AML-193 (cell line): ENCODE data around the gene TAF6L.
"Not testable (repeated sequence)": the region's sequence is repeated elsewhere in the genome, so short reads cannot be mapped to it uniquely, and the experiment has no call there.

Source experiments
- DNase-seq, 2 experiments: peaks; one replicate each; lab custom pipeline; 2025; lab: John Stamatoyannopoulos, UW

The TAF6L gene

DNA sequence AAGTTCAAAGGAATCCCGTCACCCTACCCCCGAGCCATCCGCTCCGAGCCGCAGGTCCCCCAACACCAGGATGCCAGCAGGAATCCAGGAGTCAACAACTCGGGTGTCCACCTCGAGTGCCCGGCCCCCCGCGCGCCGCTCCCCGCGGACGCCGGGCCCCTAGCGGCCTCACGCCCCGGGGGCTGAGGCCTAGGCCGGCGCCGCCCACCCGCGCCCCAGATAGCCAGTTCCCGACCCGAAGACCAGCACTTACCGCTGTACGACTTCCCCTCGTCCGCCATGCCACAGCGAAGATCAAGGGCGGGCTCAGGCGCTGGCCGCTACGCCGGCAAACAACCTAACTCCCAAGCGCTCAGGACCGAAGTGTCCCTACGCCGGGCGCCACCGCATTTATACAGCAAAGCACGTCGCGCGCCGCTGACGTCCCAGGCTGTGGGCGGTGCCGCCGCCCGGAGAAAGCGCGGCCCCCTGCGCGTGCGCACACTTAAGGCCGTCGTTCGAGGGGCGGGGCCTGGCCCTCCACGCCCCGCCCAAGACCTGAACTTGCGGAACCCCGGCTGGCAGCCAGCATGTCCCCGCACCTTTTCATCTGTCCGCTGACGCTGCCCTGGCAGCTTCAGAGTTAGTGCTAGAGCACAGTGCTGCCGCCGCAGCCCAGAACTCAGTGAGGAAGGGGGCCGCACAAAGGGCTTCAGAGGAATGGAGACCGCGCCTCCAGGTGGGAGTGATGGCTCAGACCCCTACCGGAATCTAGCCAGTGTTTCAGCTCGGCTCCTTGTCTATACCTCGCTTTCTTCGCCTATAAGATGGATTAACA, 34.1 kb downstream of the TAF6L start, which contains the start of gene NXF1:
Gene NXF1, minus strand, starts transcription at position 365 of the 817 bp plus-strand sequence. Its CDS starts 84 bp downstream, at position 281.
- DNase-seq = peak; percentile 89

DNA sequence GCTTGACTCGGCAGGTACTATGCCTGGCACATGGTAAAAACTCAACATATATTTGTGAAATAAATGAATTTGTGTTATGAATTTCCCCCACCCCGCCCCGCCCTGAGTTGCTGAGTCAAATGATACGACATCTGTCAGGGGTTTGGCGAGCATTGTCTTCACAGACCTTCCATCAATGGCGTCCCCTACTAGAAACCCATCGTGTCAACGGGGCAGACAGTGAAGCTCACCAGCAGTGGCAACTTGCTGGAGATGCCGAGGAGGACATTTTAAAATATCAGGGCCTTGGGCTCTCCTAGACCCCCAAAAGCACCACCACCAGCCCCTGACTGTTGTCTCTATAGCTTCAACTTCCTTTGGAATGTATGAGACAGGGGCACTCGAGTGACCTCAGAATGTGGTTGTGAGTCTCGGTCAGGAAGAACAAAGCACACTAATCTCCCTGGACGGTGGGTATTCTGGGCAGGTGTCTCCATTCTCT, 34.8 kb downstream of the TAF6L start:
- DNase-seq = no peak

DNA sequence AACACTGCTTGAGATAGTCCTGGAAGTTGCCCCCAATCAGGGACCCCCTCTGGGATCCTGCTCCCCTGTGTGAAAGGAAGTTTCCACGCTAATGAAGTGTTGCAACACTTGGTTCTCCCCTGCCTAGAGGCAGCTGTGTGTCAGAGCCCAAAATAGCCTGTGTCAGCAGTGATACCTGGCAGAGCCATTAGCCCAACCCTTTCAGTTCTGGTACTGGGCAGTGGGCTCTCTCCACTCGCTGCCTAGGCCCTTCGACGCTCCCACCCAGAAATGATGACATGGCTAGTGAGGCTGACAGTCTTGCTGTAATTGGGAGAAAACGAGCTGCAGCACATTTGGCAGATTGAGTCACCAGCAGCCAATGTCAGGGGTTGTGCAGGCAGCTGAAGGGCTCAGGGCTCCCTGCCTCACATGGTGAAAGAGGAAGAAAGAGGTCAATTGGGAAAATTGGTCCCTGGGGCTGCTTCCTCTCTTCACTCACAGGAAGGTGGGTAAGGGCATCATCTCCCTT, 35.5 kb downstream of the TAF6L start:
- peak; percentile 52 to 63 for DNase-seq

DNA sequence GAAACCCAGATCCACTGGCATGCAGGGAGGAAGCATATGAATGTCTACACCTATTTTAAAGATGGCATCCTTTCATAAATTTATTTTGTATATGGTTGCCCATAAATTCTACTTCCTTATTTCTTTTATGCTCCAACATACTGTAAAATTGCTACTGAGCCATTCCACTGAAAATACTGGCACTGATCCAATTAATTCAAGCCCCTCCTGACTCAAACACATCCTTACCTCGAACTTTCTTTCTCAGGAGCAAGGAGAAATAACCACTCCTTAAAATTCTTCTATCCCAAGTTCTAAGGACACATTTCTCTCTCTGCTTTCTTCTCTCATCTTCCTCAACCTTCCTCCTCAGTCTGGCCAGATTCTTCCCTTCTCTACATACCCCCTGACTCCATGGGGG, 39.6 kb downstream of the TAF6L start:
- DNase-seq = no peak

DNA sequence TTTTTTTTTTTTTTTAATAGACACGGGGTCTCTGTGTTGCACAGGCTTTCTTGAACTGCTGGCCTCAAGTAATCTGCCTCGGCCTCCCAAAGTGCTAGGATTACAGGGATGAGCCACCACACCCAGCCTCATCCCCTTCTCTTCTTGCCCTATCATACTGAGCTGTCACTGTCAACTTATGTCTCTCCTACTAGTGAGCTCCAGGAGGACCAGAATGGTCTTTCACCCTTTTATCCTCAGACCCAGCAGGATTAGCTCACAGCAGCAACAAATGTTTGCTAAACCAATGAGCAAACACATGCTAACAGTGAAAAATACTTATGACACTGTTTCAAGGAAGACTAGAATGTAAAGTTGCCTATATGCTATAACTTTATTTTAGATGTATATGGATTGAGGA, 40.5 kb downstream of the TAF6L start:
- DNase-seq = no peak

DNA sequence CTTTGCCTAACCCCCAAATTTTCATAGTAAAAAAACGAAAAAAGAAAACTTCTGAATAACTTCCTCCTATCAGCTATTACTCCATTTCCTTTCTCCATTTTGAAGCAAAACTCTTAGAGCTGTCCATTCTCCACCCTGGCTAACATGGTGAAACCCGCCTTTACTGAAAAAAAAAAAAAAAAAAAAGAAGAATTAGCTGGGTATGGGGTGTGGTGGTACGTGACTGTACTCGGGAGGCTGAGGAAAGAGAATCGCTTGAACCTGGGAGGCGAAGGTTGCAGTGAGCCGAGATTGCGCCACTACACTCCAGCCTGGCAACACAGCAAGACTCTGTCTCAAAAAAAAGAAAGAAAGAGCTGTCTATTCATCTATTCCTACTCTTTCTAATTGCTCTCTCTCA, 45.4 kb downstream of the TAF6L start:
- peak; percentile 50 to 59 for DNase-seq

DNA sequence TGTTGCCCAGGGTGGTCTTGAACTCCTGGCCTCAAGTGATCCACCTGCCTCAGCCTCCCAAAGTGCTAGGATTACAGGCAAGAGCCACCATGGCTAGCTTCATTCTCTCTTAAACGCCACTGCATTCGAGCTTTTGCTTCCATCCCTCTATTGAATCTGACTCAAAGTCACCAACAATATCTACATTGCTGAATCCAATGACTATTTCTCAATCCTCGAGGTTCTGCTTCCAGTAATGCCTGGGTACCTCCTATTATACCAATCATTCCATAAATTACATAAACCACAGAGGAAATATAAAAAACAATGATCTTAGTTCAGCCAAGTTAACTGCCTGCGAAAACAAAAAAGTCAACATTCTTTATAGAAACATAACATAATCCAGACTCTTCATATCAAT, 45.9 kb downstream of the TAF6L start:
- DNase-seq = no peak

DNA sequence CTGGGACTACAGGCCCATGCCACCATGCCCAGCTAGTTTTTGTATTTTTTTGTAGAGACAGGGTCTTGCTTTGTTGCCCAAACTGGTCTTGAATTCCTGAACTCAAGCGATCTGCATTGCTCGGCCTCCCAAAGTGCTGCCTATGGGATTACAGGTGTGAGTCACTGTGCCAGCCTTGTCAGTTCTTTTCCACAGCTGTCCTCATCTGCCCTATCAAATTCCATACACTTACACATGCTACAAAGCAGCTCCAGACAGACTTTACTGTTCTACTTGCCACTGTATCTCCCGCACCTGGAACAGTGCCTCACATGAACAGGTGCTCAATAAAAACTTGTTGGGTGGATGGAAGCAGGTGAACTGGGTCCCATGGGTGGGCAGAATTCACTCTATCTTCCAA, 52.5 kb downstream of the TAF6L start:
- DNase-seq = no peak

DNA sequence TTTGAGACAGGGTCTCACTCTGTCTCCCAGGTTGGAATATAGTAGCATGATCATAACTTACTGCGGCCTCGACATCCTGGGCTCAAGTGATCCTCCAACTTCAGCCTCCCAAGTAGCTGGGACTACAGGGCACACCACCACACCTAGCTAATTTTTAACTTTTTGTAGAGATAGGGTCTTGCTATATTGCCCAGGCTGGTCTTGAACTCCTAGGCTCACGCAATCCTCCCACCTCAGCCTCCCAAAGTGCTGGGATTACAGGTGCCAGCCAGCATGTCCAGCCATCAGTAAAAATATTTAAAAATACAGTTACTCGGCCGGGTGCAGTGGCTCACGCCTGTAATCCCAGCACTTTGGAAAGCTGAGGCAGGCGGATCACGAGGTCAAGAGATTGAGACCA, 56.9 kb downstream of the TAF6L start:
- DNase-seq = not testable (repeated sequence)

DNA sequence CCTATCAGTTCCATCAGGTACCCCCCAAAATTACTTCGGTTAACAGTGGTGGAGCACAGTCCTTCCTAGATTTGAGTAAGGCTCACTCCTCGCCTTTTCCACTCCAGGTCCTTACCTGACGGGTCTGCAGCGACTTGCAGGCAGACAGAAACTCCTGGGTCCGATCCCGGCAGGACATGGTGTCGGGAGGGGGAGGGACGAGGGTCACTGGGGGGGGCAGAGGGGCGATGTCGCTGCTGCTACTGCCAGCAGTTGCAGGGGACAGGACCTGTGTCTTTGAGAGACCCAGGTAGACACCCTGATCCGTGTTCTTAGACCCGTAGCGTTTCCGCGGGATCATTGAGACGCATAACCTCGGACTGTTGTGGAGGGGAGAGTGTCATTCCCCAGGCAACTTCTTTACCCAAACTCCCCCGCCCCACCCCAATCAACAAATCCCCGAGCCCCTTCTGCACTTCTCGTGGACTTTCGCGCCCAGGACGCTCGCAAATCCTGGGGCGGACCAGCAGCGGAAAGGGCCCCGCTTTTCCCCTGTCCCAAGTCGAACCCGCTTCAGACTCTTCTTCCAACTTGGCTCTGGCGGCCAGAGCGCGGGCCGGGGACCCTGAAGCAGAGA, 59.8 kb downstream of the TAF6L start:
- DNase-seq = no peak

DNA sequence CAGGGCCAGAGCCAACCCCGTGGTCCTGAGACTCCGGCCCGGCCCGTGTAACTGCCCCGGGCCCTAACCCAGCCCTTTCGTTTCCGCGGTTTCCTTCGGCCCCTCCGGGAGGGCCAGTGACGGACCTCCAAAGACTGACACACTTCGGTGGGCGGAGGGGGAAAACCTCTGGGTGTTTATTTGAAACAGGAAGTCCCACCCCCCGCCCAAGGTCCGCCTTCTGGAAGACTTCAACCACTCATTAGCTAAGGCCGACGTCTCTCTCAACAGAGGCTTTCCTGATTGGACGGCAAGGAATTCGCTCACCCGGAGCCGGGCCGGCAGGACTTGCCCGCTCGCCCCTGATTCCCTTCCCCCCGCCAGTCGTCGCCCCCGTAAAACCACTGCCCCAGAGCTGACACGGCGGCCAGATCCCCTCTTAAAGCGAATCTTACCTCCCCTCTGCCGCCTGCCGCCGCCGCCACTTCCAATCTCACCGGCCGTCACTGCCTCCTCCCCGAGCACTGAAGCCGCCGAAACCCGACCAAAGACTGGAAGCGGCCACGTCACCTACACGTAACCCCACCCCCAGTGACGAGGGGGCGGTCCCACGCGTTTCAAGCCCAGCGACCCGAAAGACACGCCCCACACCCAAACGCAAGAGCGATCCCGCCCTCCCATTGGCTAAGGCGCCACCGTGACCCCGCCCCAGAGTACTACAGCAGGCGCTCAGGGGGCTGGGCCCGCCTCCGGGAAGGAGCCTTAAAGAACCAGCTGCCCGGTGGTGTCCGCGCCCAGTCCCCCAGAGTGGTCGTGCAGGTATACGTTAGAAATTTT, 60.5 kb downstream of the TAF6L start, which contains the start of gene STX5:
Gene STX5, minus strand, starts transcription at position 532 of the 816 bp plus-strand sequence. CDS start 808 bp downstream, outside the sequence.
- DNase-seq = peak; percentile 91 to 93

DNA sequence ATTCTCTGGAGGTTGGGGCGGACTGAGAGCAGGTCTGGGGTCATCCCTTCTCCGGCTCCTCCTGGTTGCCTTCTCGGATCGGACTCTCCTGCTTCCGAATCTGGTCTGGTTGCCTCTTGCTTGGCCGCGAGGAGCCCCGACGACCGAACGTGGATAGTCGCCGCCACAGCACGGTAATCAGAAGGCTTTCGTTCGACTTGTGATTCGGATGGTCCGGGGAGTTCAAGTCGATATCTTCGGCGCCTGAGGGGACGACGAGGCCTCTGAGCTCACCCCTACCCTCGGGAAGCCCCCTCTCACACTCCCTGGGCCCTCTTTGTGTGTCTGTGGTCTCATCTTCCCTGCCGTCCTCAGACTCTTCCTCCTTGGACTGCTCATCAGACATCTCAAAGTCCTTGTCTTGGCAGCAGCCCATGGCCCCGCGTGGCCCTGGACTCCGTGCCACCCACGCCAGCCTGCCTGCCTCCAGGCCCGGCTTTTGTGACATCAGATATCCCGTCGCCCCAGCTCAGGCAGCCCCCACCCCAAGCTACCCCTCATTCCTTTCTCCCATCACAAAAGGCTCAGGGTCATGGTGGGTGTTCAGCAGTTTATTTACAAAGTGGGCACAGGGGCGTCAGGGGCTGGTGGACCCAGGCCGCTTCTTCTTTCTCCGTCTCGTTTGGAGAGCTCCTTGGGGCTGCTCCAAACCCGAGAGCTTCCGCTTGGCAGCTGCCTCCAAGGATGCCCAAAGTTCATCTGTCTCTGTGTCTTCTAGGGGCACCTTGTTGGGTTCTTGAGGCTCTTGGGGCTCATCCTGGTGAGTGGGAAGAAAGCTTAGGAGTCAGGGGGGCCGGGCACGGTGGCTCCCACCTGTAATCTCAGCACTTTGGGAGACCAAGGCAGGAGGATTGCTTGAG, 61.4 kb downstream of the TAF6L start, which contains the start of gene TEX54:
Gene TEX54, minus strand, starts transcription at position 506 of the 899 bp plus-strand sequence.
- no peak for DNase-seq

DNA sequence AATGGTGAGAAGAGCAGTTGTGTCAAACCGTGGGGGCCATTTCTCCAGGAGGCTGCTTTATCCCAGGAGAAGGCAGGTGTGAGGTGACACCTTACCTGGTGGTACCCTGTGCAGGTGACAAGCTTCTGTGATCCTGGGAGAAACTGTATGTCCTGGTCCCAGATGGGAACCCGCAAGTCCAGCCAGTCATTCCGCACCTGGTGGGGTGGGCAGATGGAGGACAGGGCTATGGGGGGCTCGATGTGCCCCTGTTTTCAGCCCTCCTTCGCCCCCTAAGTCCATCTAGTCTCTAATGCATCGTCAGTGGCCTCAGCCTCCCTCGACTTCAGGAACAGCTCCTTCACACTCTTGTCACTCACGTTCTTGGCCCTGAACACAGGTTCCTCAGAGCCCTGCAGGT, 64.1 kb downstream of the TAF6L start:
- no peak for DNase-seq
